HepG2 (cell line): ENCODE measurements around the gene ANTXR1. TPM values are rescaled to one million over a fixed set of nuclear protein-coding genes. Genes with fewer than 3 reads are reported as not detected.

Source experiments
- ATAC-seq: fragments of 200-7000 bp; cut with Tn5 transposase; 3 replicates; pipeline ENCODE4 v1.9.1; 2020; ENCODE audit warnings: mild to moderate bottlenecking, moderate library complexity
- BruUV-seq: library from RNA; stranded (reverse); fragments of 400-500 nt; replicated peaks from 2 replicates; lab custom pipeline; 2021; lab: Mats Ljungman, UMichigan
- CTCF ChIA-PET: fragments of 300-600 bp; formaldehyde crosslinking; extraction: SDS; loops from one replicate; lab custom pipeline; 2021; ENCODE audit warnings: low total read pairs, inconsistent platforms, low intra/inter-chr PET ratio; lab: Yijun Ruan, JAX
- POLR2A ChIA-PET: fragments of 350-600 bp; sonication (Branson Sonifier 250); formaldehyde crosslinking; loops from one replicate; lab custom pipeline; 2020; ENCODE audit warnings: antibody characterized with exemption, inconsistent platforms; lab: Yijun Ruan, JAX
- DNase-seq: peaks from one replicate; pipeline ENCODE4 v3.0.0-alpha.2; 2015; ENCODE audit warnings: low spot score
- FAIRE-seq: peaks from 3 replicates; lab custom pipeline; 2011; peaks lifted over from hg19 to GRCh38; lab: Jason Lieb, UNC
- H2AFZ ChIP-seq: one replicate; pipeline ENCODE4 v1.6.1; 2011; ENCODE audit warnings: low read length, inconsistent platforms
- H3K27ac ChIP-seq: fragments of 300-600 bp; 3 replicates; pipeline ENCODE4 v1.8.0; 2011; ENCODE audit warnings: mixed run types, mild to moderate bottlenecking, mixed read lengths, low read length, inconsistent platforms; ENCODE audit not compliant: insufficient read depth; ENCODE audit errors: extremely low read length
- H3K27me3 ChIP-seq, 2 experiments: fragments of 200-600 bp in 1 of 2; 2 replicates in 1 of 2; 3 replicates in 1 of 2; pipeline versions ENCODE4 v1.6.0 to v1.8.0; 2011; ENCODE audit warnings: low read length in 2 of 2, mild to moderate bottlenecking in 2 of 2, moderate library complexity in 2 of 2, inconsistent platforms in 1 of 2; ENCODE audit not compliant: insufficient read depth in 2 of 2, control insufficient read depth in 1 of 2
- H3K36me3 ChIP-seq, 2 experiments: fragments of 200-600 bp in 1 of 2; replicated peaks in 1 of 2; 2 replicates in 1 of 2; 3 replicates in 1 of 2; pipeline versions ENCODE4 v1.5.1 to v1.8.0; 2011; ENCODE audit warnings: low read length in 2 of 2, inconsistent platforms in 1 of 2; ENCODE audit not compliant: insufficient read depth in 2 of 2, control insufficient read depth in 1 of 2
- H3K4me1 ChIP-seq: 2 replicates; pipeline ENCODE4 v1.5.1; 2012; ENCODE audit warnings: low read length, inconsistent platforms; ENCODE audit not compliant: insufficient read depth
- H3K4me2 ChIP-seq: 2 replicates; pipeline ENCODE4 v1.6.0; 2011; ENCODE audit warnings: low read depth, low read length, inconsistent platforms
- H3K4me3 ChIP-seq, 3 experiments: fragments of 200-600 bp in 1 of 3; sonication (generic), shearing (Covaris generic) in 1 of 3; replicated peaks in 1 of 3; 2 replicates each; pipeline ENCODE4 v1.5.1; 2011 to 2016; ENCODE audit warnings: low read length in 3 of 3, inconsistent platforms in 2 of 3, low read depth in 2 of 3, mild to moderate bottlenecking in 2 of 3, control low read depth in 1 of 3, mixed read lengths in 1 of 3; ENCODE audit not compliant: insufficient read depth in 1 of 3
- H3K79me2 ChIP-seq: one replicate; pipeline ENCODE4 v1.6.1; 2011; ENCODE audit warnings: low read length, inconsistent platforms; ENCODE audit not compliant: insufficient read depth
- H3K9ac ChIP-seq: 2 replicates; pipeline ENCODE4 v1.6.0; 2011; ENCODE audit warnings: mild to moderate bottlenecking, low read depth, low read length, inconsistent platforms; ENCODE audit not compliant: insufficient read depth
- H3K9me3 ChIP-seq: 2 replicates; pipeline ENCODE4 v1.5.1; 2012; ENCODE audit warnings: mild to moderate bottlenecking, low read length
- H4K20me1 ChIP-seq: 2 replicates; pipeline ENCODE4 v1.6.0; 2011; ENCODE audit warnings: inconsistent platforms, mild to moderate bottlenecking, low read length, moderate library complexity; ENCODE audit not compliant: insufficient read depth
- CENPT ChIP-seq: sonication (generic); formaldehyde crosslinking; IDR thresholded peaks from 2 replicates; pipeline ENCODE4 v1.8.0; 2022; ENCODE audit warnings: low read depth, mild to moderate bottlenecking, moderate library complexity, missing genetic modification reagents
- ELF4 ChIP-seq: sonication (generic); formaldehyde crosslinking; IDR thresholded peaks from 2 replicates; pipeline ENCODE4 v1.5.0; 2020; ENCODE audit warnings: missing genetic modification reagents, mild to moderate bottlenecking, moderate library complexity, borderline replicate concordance
- JUNB ChIP-seq: sonication (generic); formaldehyde crosslinking; IDR thresholded peaks from 2 replicates; pipeline ENCODE4 v1.8.0; 2022; ENCODE audit warnings: missing genetic modification reagents, mild to moderate bottlenecking, borderline replicate concordance
- KDM5A ChIP-seq: fragments of 200-600 bp; sonication (generic); IDR thresholded peaks from 2 replicates; pipeline ENCODE4 v1.7.0; 2018; ENCODE audit warnings: antibody characterized with exemption, mild to moderate bottlenecking, low read length, borderline replicate concordance
- KDM5B ChIP-seq: sonication (generic); formaldehyde crosslinking; IDR thresholded peaks from 2 replicates; pipeline ENCODE4 v1.4.0; 2020; ENCODE audit warnings: missing genetic modification reagents, mild to moderate bottlenecking, borderline replicate concordance
- MBNL3 ChIP-seq: fragments of 250-450 bp; sonication (Bioruptor Pico); conservative IDR thresholded peaks from 2 replicates; pipeline ENCODE4 v1.8.0; 2022; ENCODE audit warnings: mild to moderate bottlenecking, inconsistent platforms
- MED1 ChIP-seq: sonication (generic); formaldehyde crosslinking; IDR thresholded peaks from 2 replicates; pipeline ENCODE4 v1.4.0; 2020; ENCODE audit warnings: missing genetic modification reagents
- TBP ChIP-seq: sonication (generic); formaldehyde crosslinking; IDR thresholded peaks from 2 replicates; pipeline ENCODE4 v1.5.0; 2020; ENCODE audit warnings: missing genetic modification reagents
- YY1 ChIP-seq: IDR thresholded peaks from 2 replicates; pipeline ENCODE4 v1.6.1; 2011; ENCODE audit warnings: low read length, low read depth, moderate library complexity, mild to moderate bottlenecking; ENCODE audit not compliant: insufficient read depth, insufficient replicate concordance
- ZNF225 ChIP-seq: sonication (generic); formaldehyde crosslinking; IDR thresholded peaks from 2 replicates; pipeline ENCODE4 v1.4.0; 2020; ENCODE audit warnings: mild to moderate bottlenecking, missing genetic modification reagents
- WGBS: methylation state at CpG from one replicate; pipeline ENCODE4 v1.1.6; 2017; ENCODE audit warnings: low lambda C conversion rate; 5-methylcytosine and 5-hydroxymethylcytosine counted together
- in situ Hi-C: cut with HindIII; loops from 2 replicates; pipeline ENCODE4 v1.10.0; 2017; ENCODE audit warnings: low pct_unique_long_range_greater_than_20kb; ENCODE audit not compliant: extremely low pct_ligation_motif_present
- intact Hi-C: fragments of 100-400 bp; cut with micrococcal nuclease; formaldehyde crosslinking; loops from one replicate; pipeline ENCODE4 v1.10.0; 2022; ENCODE audit not compliant: unreplicated experiment
- polyA plus RNA-seq, 8 experiments: library from polyadenylated mRNA; depleted of rRNA in 3 of 8; stranded (reverse) in 7 of 8; unstranded in 1 of 8; fragments of >200 nt; fragmentation: Illumina TruSeq in 4 of 8; extraction: Trizol in 4 of 8; gene quantifications; 2 replicates each; pipeline versions ENCODE4 v1.2.1 to v1.2.3, GENCODE V29; 2011 to 2016; ENCODE audit warnings: low read depth in 4 of 8, missing spikeins in 1 of 8, mixed read lengths in 1 of 8; ENCODE audit not compliant: insufficient read depth in 1 of 8
- total RNA-seq, 5 experiments: library from RNA; depleted of rRNA; stranded (reverse); fragments of >200 nt; fragmentation: Illumina TruSeq; extraction: Trizol; gene quantifications; 2 replicates each; pipeline ENCODE4 v1.2.3, GENCODE V29; 2016; ENCODE audit warnings: low read depth in 1 of 5
- TF ChIP-seq, protein P1 (sequence below): sonication (generic); formaldehyde crosslinking; IDR thresholded peaks from 2 replicates; pipeline ENCODE4 v1.4.0; 2020; ENCODE audit warnings: missing genetic modification reagents
- TF ChIP-seq, protein P2 (sequence below): sonication (generic); formaldehyde crosslinking; IDR thresholded peaks from 2 replicates; pipeline ENCODE4 v1.4.0; 2020; ENCODE audit warnings: missing genetic modification reagents, borderline replicate concordance
- TF ChIP-seq, protein P3 (sequence below), 2 experiments: sonication (generic) in 1 of 2; formaldehyde crosslinking in 1 of 2; IDR thresholded peaks; 2 replicates each; pipeline versions ENCODE4 v1.6.1 to v1.9.0; 2014 to 2022; ENCODE audit warnings: antibody characterized with exemption in 1 of 2, borderline replicate concordance in 1 of 2, inconsistent platforms in 1 of 2, low read depth in 1 of 2, missing genetic modification reagents in 1 of 2

Gene ANTXR1
- total and polyA plus RNA-seq, 2 of the 13 experiments (the other 11 are each of a cell fraction or from before 2014, with no cell fraction given) = 4.5 to 12.7 TPM

DNA sequence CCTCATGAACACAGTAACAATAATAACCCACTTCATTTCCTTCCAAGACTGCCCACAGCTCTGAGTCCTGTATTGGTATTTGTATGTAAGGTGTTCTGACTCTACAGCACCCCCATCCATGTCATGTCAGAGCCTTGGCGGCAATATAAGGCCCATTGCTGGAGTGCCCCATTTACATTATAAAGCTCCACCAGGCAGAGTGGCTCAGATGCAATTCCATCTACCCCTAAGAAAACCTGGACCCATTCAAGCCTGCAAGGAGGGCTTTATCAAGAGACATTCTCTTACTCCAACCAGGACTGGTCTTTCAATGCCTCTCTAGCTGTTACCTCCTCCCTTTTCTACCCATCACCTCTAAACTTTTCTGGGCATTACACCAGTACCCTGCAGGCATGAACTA is 101.6 kb downstream of the ANTXR1 start:
- 100% methylated on average over 1 of the region's 1 CpG for WGBS
- Histone ChIP-seq H3K79me2 (no peaks in the 10 kb centered on the region), H4K20me1 (no peaks in the 10 kb centered on the region), H3K27me3 (no peaks in the 10 kb centered on the region), H3K9ac (no peak overlapping the region), H3K27ac (no peak overlapping the region), H3K4me3 (no peak overlapping the region), H3K36me3 (no peaks in the 10 kb centered on the region), H2AFZ (no peak overlapping the region), H3K4me2 (no peak overlapping the region), H3K4me1 (peaks cover 13% of the 10 kb centered on the region), H3K9me3 (no peaks in the 10 kb centered on the region)
- in situ Hi-C loops = no loop called here
- FAIRE-seq (no peak), ATAC-seq (no peak), DNase-seq (no peak)
- BruUV-seq = no TSS peak
- ChIA-PET CTCF (no interaction called here), POLR2A (no interaction called here)
- intact Hi-C loops = no loop called here
- TF ChIP-seq JUNB (CRISPR knock-in tag) (no peak), KDM5B (CRISPR knock-in tag) (no peak), ZNF225 (CRISPR knock-in tag) (no peak), MED1 (CRISPR knock-in tag) (no peak), YY1 (no peak), CENPT (CRISPR knock-in tag) (no peak), TBP (CRISPR knock-in tag) (no peak), KDM5A (no peak), MBNL3 (no peak), ELF4 (CRISPR knock-in tag) (no peak)
- TF ChIP-seq, protein P1, sequence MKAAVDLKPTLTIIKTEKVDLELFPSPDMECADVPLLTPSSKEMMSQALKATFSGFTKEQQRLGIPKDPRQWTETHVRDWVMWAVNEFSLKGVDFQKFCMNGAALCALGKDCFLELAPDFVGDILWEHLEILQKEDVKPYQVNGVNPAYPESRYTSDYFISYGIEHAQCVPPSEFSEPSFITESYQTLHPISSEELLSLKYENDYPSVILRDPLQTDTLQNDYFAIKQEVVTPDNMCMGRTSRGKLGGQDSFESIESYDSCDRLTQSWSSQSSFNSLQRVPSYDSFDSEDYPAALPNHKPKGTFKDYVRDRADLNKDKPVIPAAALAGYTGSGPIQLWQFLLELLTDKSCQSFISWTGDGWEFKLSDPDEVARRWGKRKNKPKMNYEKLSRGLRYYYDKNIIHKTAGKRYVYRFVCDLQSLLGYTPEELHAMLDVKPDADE (CRISPR knock-in tag) = no peak
- TF ChIP-seq, protein P2, sequence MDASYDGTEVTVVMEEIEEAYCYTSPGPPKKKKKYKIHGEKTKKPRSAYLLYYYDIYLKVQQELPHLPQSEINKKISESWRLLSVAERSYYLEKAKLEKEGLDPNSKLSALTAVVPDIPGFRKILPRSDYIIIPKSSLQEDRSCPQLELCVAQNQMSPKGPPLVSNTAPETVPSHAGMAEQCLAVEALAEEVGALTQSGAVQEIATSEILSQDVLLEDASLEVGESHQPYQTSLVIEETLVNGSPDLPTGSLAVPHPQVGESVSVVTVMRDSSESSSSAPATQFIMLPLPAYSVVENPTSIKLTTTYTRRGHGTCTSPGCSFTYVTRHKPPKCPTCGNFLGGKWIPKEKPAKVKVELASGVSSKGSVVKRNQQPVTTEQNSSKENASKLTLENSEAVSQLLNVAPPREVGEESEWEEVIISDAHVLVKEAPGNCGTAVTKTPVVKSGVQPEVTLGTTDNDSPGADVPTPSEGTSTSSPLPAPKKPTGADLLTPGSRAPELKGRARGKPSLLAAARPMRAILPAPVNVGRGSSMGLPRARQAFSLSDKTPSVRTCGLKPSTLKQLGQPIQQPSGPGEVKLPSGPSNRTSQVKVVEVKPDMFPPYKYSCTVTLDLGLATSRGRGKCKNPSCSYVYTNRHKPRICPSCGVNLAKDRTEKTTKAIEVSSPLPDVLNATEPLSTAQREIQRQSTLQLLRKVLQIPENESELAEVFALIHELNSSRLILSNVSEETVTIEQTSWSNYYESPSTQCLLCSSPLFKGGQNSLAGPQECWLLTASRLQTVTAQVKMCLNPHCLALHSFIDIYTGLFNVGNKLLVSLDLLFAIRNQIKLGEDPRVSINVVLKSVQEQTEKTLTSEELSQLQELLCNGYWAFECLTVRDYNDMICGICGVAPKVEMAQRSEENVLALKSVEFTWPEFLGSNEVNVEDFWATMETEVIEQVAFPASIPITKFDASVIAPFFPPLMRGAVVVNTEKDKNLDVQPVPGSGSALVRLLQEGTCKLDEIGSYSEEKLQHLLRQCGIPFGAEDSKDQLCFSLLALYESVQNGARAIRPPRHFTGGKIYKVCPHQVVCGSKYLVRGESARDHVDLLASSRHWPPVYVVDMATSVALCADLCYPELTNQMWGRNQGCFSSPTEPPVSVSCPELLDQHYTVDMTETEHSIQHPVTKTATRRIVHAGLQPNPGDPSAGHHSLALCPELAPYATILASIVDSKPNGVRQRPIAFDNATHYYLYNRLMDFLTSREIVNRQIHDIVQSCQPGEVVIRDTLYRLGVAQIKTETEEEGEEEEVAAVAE (CRISPR knock-in tag) = no peak
- TF ChIP-seq, protein P3, sequence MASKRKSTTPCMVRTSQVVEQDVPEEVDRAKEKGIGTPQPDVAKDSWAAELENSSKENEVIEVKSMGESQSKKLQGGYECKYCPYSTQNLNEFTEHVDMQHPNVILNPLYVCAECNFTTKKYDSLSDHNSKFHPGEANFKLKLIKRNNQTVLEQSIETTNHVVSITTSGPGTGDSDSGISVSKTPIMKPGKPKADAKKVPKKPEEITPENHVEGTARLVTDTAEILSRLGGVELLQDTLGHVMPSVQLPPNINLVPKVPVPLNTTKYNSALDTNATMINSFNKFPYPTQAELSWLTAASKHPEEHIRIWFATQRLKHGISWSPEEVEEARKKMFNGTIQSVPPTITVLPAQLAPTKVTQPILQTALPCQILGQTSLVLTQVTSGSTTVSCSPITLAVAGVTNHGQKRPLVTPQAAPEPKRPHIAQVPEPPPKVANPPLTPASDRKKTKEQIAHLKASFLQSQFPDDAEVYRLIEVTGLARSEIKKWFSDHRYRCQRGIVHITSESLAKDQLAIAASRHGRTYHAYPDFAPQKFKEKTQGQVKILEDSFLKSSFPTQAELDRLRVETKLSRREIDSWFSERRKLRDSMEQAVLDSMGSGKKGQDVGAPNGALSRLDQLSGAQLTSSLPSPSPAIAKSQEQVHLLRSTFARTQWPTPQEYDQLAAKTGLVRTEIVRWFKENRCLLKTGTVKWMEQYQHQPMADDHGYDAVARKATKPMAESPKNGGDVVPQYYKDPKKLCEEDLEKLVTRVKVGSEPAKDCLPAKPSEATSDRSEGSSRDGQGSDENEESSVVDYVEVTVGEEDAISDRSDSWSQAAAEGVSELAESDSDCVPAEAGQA (IDR thresholded peaks at IDR 0.05; ENCODE audit: low read depth) = no peak
- TF ChIP-seq, protein P3 (CRISPR knock-in tag; IDR thresholded peaks at IDR 0.05; ENCODE audit: borderline replicate concordance) = no peak
